Liver (tissue), 3 donors: ENCODE data around the gene CAMSAP3.

Experiments used
- FOXA1 ChIP-seq: IDR thresholded peaks from 2 replicates; pipeline ENCODE4 v1.6.1; 2016; ENCODE audit warnings: antibody characterized with exemption
- RAD21 ChIP-seq, 2 donors: IDR thresholded peaks; 2 replicates each; pipeline ENCODE4 v1.6.1; 2016; ENCODE audit warnings: antibody characterized with exemption in 2 of 2, mild to moderate bottlenecking in 2 of 2
- TAF1 ChIP-seq: conservative IDR thresholded peaks from 2 replicates; pipeline ENCODE4 v1.6.1; 2016; ENCODE audit warnings: antibody characterized with exemption, mild to moderate bottlenecking
- YY1 ChIP-seq: IDR thresholded peaks from 2 replicates; pipeline ENCODE4 v1.6.1; 2016; ENCODE audit warnings: antibody characterized with exemption, mild to moderate bottlenecking
- TF ChIP-seq, protein P1 (sequence below): IDR thresholded peaks from 2 replicates; pipeline ENCODE4 v1.6.1; 2016; ENCODE audit warnings: antibody characterized with exemption
- TF ChIP-seq, protein P2 (sequence below): fragments of 150-350 bp; IDR thresholded peaks from 2 replicates; pipeline ENCODE4 v1.5.1; 2017; ENCODE audit warnings: improper control_type of control experiment, low read depth, low read length; ENCODE audit not compliant: missing input control
- TF ChIP-seq, protein P3 (sequence below): IDR thresholded peaks from 2 replicates; pipeline ENCODE4 v1.6.1; 2016; ENCODE audit warnings: antibody characterized with exemption
- TF ChIP-seq, protein P4 (sequence below): IDR thresholded peaks from 2 replicates; pipeline ENCODE4 v1.6.1; 2016; ENCODE audit warnings: antibody characterized with exemption, mild to moderate bottlenecking
- donor health status: healthy.
- donor health status: healthy.

DNA sequence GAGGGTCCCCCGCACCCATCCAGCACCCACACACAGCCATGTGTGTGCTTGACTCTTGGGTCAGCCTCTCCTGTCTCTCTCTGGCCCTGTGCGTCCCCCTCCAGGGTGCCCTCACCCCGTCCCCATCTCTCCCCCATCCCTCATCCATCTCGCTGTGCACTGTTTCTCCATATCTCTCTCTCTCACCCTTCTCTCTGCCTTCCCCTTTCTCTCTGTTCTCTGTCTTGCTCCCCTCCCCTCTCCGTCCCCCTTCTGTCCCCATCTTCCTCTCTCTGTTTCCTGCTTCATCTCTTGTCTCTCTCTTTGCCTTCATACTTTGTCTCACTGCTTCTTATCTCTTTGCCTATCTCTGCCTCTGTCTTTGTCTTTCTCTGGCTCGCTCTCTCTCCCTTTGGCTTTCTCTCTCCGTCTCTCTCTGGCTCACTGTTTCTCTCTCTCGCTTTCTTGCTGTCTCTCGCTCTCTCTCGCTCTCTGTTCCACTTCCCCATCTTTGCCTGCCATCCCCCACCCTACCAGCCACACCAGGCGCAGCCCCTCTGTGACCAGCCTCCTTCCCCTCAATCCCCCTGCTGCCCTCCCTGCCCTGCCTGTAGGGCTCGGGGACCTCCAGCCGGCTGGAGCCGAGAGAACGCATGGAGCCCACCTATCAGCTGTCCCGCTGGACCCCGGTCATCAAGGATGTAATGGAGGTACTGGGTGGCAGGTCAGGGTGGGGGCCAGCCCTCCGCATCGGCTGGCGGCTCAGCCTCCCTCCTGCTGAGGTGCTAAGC is 50.2 kb downstream of the CAMSAP3 start:
- TF ChIP-seq, protein P1, sequence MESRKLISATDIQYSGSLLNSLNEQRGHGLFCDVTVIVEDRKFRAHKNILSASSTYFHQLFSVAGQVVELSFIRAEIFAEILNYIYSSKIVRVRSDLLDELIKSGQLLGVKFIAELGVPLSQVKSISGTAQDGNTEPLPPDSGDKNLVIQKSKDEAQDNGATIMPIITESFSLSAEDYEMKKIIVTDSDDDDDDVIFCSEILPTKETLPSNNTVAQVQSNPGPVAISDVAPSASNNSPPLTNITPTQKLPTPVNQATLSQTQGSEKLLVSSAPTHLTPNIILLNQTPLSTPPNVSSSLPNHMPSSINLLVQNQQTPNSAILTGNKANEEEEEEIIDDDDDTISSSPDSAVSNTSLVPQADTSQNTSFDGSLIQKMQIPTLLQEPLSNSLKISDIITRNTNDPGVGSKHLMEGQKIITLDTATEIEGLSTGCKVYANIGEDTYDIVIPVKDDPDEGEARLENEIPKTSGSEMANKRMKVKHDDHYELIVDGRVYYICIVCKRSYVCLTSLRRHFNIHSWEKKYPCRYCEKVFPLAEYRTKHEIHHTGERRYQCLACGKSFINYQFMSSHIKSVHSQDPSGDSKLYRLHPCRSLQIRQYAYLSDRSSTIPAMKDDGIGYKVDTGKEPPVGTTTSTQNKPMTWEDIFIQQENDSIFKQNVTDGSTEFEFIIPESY: no peak
- TF ChIP-seq, protein P2, sequence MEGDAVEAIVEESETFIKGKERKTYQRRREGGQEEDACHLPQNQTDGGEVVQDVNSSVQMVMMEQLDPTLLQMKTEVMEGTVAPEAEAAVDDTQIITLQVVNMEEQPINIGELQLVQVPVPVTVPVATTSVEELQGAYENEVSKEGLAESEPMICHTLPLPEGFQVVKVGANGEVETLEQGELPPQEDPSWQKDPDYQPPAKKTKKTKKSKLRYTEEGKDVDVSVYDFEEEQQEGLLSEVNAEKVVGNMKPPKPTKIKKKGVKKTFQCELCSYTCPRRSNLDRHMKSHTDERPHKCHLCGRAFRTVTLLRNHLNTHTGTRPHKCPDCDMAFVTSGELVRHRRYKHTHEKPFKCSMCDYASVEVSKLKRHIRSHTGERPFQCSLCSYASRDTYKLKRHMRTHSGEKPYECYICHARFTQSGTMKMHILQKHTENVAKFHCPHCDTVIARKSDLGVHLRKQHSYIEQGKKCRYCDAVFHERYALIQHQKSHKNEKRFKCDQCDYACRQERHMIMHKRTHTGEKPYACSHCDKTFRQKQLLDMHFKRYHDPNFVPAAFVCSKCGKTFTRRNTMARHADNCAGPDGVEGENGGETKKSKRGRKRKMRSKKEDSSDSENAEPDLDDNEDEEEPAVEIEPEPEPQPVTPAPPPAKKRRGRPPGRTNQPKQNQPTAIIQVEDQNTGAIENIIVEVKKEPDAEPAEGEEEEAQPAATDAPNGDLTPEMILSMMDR: no peak
- TF ChIP-seq RAD21 (IDR thresholded peaks at IDR 0.05) (no peak), YY1 (no peak), TAF1 (no peak), FOXA1 (no peak)
- TF ChIP-seq, protein P3, sequence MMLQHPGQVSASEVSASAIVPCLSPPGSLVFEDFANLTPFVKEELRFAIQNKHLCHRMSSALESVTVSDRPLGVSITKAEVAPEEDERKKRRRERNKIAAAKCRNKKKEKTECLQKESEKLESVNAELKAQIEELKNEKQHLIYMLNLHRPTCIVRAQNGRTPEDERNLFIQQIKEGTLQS: no peak
- TF ChIP-seq, protein P4, sequence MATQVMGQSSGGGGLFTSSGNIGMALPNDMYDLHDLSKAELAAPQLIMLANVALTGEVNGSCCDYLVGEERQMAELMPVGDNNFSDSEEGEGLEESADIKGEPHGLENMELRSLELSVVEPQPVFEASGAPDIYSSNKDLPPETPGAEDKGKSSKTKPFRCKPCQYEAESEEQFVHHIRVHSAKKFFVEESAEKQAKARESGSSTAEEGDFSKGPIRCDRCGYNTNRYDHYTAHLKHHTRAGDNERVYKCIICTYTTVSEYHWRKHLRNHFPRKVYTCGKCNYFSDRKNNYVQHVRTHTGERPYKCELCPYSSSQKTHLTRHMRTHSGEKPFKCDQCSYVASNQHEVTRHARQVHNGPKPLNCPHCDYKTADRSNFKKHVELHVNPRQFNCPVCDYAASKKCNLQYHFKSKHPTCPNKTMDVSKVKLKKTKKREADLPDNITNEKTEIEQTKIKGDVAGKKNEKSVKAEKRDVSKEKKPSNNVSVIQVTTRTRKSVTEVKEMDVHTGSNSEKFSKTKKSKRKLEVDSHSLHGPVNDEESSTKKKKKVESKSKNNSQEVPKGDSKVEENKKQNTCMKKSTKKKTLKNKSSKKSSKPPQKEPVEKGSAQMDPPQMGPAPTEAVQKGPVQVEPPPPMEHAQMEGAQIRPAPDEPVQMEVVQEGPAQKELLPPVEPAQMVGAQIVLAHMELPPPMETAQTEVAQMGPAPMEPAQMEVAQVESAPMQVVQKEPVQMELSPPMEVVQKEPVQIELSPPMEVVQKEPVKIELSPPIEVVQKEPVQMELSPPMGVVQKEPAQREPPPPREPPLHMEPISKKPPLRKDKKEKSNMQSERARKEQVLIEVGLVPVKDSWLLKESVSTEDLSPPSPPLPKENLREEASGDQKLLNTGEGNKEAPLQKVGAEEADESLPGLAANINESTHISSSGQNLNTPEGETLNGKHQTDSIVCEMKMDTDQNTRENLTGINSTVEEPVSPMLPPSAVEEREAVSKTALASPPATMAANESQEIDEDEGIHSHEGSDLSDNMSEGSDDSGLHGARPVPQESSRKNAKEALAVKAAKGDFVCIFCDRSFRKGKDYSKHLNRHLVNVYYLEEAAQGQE: no peak
